BLaER1 (cell line): ENCODE measurements around the gene PTGES2.
"Not testable (repeated sequence)": the region's sequence is repeated elsewhere in the genome, so short reads cannot be mapped to it uniquely, and the experiment has no call there.

Source experiments
- H3K27ac ChIP-seq: shearing (Covaris generic); formaldehyde crosslinking; 2 replicates; pipeline ENCODE4 v1.8.1; 2022
- H3K27me3 ChIP-seq: shearing (Covaris generic); formaldehyde crosslinking; 2 replicates; pipeline ENCODE4 v1.8.1; 2022
- H3K36me3 ChIP-seq: shearing (Covaris generic); formaldehyde crosslinking; 2 replicates; pipeline ENCODE4 v1.8.1; 2022
- H3K4me1 ChIP-seq: shearing (Covaris generic); formaldehyde crosslinking; 2 replicates; pipeline ENCODE4 v1.8.1; 2022
- H3K4me2 ChIP-seq: shearing (Covaris generic); formaldehyde crosslinking; 2 replicates; pipeline ENCODE4 v1.8.1; 2022
- H3K4me3 ChIP-seq: shearing (Covaris generic); formaldehyde crosslinking; 2 replicates; pipeline ENCODE4 v1.8.1; 2022
- H3K9ac ChIP-seq: shearing (Covaris generic); formaldehyde crosslinking; 2 replicates; pipeline ENCODE4 v1.8.1; 2022
- H3K9me3 ChIP-seq: shearing (Covaris generic); formaldehyde crosslinking; 2 replicates; pipeline ENCODE4 v1.8.1; 2022
- H4K20me1 ChIP-seq: shearing (Covaris generic); formaldehyde crosslinking; 2 replicates; pipeline ENCODE4 v1.8.1; 2022
- Cebpa-rat ChIP-seq: shearing (Covaris generic); IDR thresholded peaks from 2 replicates; pipeline ENCODE4 v1.8.1; 2022

Gene PTGES2

GRCh38 chr9:128114326-128115186, 13.0 kb downstream of the PTGES2 start:
- Histone ChIP-seq H3K27me3 (no peaks in the 10 kb centered on the region), H3K4me3 (no peak overlapping the region), H3K4me2 (no peak overlapping the region), H3K9me3 (no peaks in the 10 kb centered on the region), H4K20me1 (peaks cover 6% of the 10 kb centered on the region), H3K9ac (no peak overlapping the region), H3K27ac (no peak overlapping the region), H3K4me1 (peaks cover 48% of the 10 kb centered on the region), H3K36me3 (peaks cover 70% of the 10 kb centered on the region)
- no peak for TF ChIP-seq Cebpa-rat

- Histone ChIP-seq H3K36me3 (peaks cover 76% of the 10 kb centered on the region), H3K4me3 (no peak overlapping the region), H4K20me1 (no peaks in the 10 kb centered on the region; the same call in 1 of the 2 replicates), H3K4me1 (peaks cover 41% of the 10 kb centered on the region), H3K9ac (no peak overlapping the region), H3K9me3 (no peaks in the 10 kb centered on the region), H3K27me3 (no peaks in the 10 kb centered on the region), H3K4me2 (no peak overlapping the region), H3K27ac (no peak overlapping the region)
- no peak for TF ChIP-seq Cebpa-rat
These were observed 13.8 kb downstream of the PTGES2 start for GRCh38 chr9:128113526-128114325.

GRCh38 chr9:128111726-128112125, 15.8 kb downstream of the PTGES2 start:
- H3K4me1 ChIP-seq = peaks cover 34% of the 10 kb centered on the region; the same call in 1 of the 2 replicates
- not testable (repeated sequence) for H3K4me3 ChIP-seq, H3K27ac ChIP-seq

GRCh38 chr9:128109050-128109709, 18.3 kb downstream of the PTGES2 start:
- H3K36me3 ChIP-seq = peaks cover 91% of the 10 kb centered on the region
- no peak overlapping the region; the same call in 1 of the 2 replicates for H3K9ac ChIP-seq

More at GRCh38 chr9:128111726-128112125, 15.8 kb downstream of the PTGES2 start:
- not testable (repeated sequence) for H3K27me3 ChIP-seq, H3K9me3 ChIP-seq, H3K9ac ChIP-seq, H3K4me2 ChIP-seq
- Histone ChIP-seq H3K36me3 (peaks cover 96% of the 10 kb centered on the region), H4K20me1 (peaks cover 20% of the 10 kb centered on the region)

GRCh38 chr9:128108269-128109049, 19.1 kb downstream of the PTGES2 start:
- no peaks in the 10 kb centered on the region for H3K9me3 ChIP-seq
- 0 out of 2 replicates have a peak overlapping the region, but pooled peaks have one; percentile 12 for H3K9ac ChIP-seq
- H3K27me3 ChIP-seq = no peaks in the 10 kb centered on the region
- no peak overlapping the region for H3K4me3 ChIP-seq
- no peak overlapping the region for H3K27ac ChIP-seq
- peaks cover 44% of the 10 kb centered on the region for H3K4me1 ChIP-seq
- peaks cover 90% of the 10 kb centered on the region for H3K36me3 ChIP-seq
- H3K4me2 ChIP-seq = no peak overlapping the region
- H4K20me1 ChIP-seq = peaks cover 22% of the 10 kb centered on the region
- TF ChIP-seq Cebpa-rat = no peak

More at GRCh38 chr9:128109050-128109709, 18.3 kb downstream of the PTGES2 start:
- H3K4me1 ChIP-seq = peaks cover 38% of the 10 kb centered on the region
- no peak overlapping the region for H3K4me3 ChIP-seq
- H4K20me1 ChIP-seq = peaks cover 22% of the 10 kb centered on the region
- H3K27ac ChIP-seq = no peak overlapping the region
- no peak overlapping the region for H3K4me2 ChIP-seq
- no peak for TF ChIP-seq Cebpa-rat
- H3K9me3 ChIP-seq = no peaks in the 10 kb centered on the region
- no peaks in the 10 kb centered on the region for H3K27me3 ChIP-seq

- peaks cover 52% of the 10 kb centered on the region for H3K4me1 ChIP-seq
- no peaks in the 10 kb centered on the region for H3K9me3 ChIP-seq
- H4K20me1 ChIP-seq = peaks cover 28% of the 10 kb centered on the region
- TF ChIP-seq Cebpa-rat = no peak
- H3K4me3 ChIP-seq = no peak overlapping the region
- H3K9ac ChIP-seq = 0 out of 2 replicates have a peak overlapping the region, but pooled peaks have one; percentile 12
- no peaks in the 10 kb centered on the region for H3K27me3 ChIP-seq
- peaks cover 89% of the 10 kb centered on the region for H3K36me3 ChIP-seq
- no peak overlapping the region for H3K27ac ChIP-seq
- H3K4me2 ChIP-seq = no peak overlapping the region
These were observed 19.9 kb downstream of the PTGES2 start for GRCh38 chr9:128107468-128108268.

- H3K27ac ChIP-seq = 0 out of 2 replicates have a peak overlapping the region, but pooled peaks have one; percentile 62
- no peak overlapping the region for H3K9ac ChIP-seq
- no peak overlapping the region for H3K4me2 ChIP-seq
- H3K4me3 ChIP-seq = no peak overlapping the region
- H3K27me3 ChIP-seq = no peaks in the 10 kb centered on the region
- peaks cover 92% of the 10 kb centered on the region for H3K36me3 ChIP-seq
- peaks cover 58% of the 10 kb centered on the region for H3K4me1 ChIP-seq
- H3K9me3 ChIP-seq = no peaks in the 10 kb centered on the region
- TF ChIP-seq Cebpa-rat = no peak
- H4K20me1 ChIP-seq = peaks cover 29% of the 10 kb centered on the region
These were observed 20.5 kb downstream of the PTGES2 start for GRCh38 chr9:128106940-128107467.

GRCh38 chr9:128106181-128106939, 21.2 kb downstream of the PTGES2 start:
- peaks cover 65% of the 10 kb centered on the region for H3K4me1 ChIP-seq
- H3K36me3 ChIP-seq = peaks cover 87% of the 10 kb centered on the region
- peak overlapping the region; percentile 62 for H3K27ac ChIP-seq
- H3K9ac ChIP-seq = 0 out of 2 replicates have a peak overlapping the region, but pooled peaks have one; percentile 6
- peaks cover 30% of the 10 kb centered on the region for H4K20me1 ChIP-seq
- no peak for TF ChIP-seq Cebpa-rat
- H3K9me3 ChIP-seq = no peaks in the 10 kb centered on the region
- H3K27me3 ChIP-seq = no peaks in the 10 kb centered on the region
- H3K4me2 ChIP-seq = no peak overlapping the region
- no peak overlapping the region for H3K4me3 ChIP-seq
